ENCODE data around the gene INPPL1. TPM values are rescaled to one million over a fixed set of nuclear protein-coding genes. Genes with fewer than 3 reads are reported as not detected.

INPPL1 gene
- polyA plus RNA-seq, 1 donor (not counting 4 experiments of a cell fraction or from before 2014, with no cell fraction given), result 44.0 TPM

- H3K79me2 ChIP-seq (ENCODE audit: control insufficient read depth, insufficient read depth, low read length), result no peaks in the 10 kb centered on the region
- H3K4me2 ChIP-seq (ENCODE audit: control insufficient read depth, extremely low read depth, insufficient read depth, low read depth, low read length), result no peak overlapping the region
- no peak overlapping the region for H2AFZ ChIP-seq (ENCODE audit: control insufficient read depth, low read length)
- H3K27ac ChIP-seq (ENCODE audit: control insufficient read depth, insufficient read depth, low read length), result no peak overlapping the region
- H3K27me3 ChIP-seq (ENCODE audit: control insufficient read depth, extremely low read depth, insufficient read depth, low read length), result peaks cover 16% of the 10 kb centered on the region
- peaks cover 6% of the 10 kb centered on the region for H3K4me1 ChIP-seq (ENCODE audit: control insufficient read depth, extremely low read depth, insufficient read depth, low read length)
- peaks cover 33 to 37% of the 10 kb centered on the region in 2 experiments for H3K36me3 ChIP-seq (ENCODE audit: control insufficient read depth in 2 of 2, extremely low read depth in 1 of 2, insufficient read depth in 2 of 2, low read length in 2 of 2)
- H4K20me1 ChIP-seq (ENCODE audit: control insufficient read depth, extremely low read depth, insufficient read depth, low read length), result peaks cover 4% of the 10 kb centered on the region
- H3K9me3 ChIP-seq (ENCODE audit: control insufficient read depth, low read depth, low read length), result no peaks in the 10 kb centered on the region
- no peak overlapping the region for H3K4me3 ChIP-seq (ENCODE audit: control insufficient read depth in 2 of 3, extremely low read depth in 1 of 3, insufficient read depth in 2 of 3, low read depth in 1 of 3, low read length in 3 of 3)
- H3K9ac ChIP-seq (ENCODE audit: control insufficient read depth, extremely low read depth, insufficient read depth, low read length), result no peak overlapping the region
- DNase-seq (ENCODE audit: low read depth, low spot score) (no peak), FAIRE-seq (no peak)
- no peaks in the 10 kb centered on the region for H3K9me1 ChIP-seq (ENCODE audit: control insufficient read depth, extremely low read depth, insufficient read depth, low read length)
- dilution Hi-C loops (cut with MboI; ENCODE audit: extremely low pct_ligation_motif_present, low sequenced_read_pairs), result no loop called here
- TF ChIP-seq EZH2 (IDR thresholded peaks at IDR 0.05; ENCODE audit: low read length) (no peak), CTCF (optimal IDR thresholded peaks at IDR 0.05 in 1 of 3, IDR thresholded peaks at IDR 0.05 in 1 of 3, conservative IDR thresholded peaks at IDR 0.05 in 1 of 3; ENCODE audit: extremely low read depth in 1 of 3, insufficient read depth in 2 of 3, low read length in 3 of 3) (no peak)
These were observed 12.8 kb downstream of the INPPL1 start for GRCh38 chr11:72237112-72237931.

- Histone ChIP-seq H3K27ac (ENCODE audit: control insufficient read depth, insufficient read depth, low read length) (no peak overlapping the region), H3K4me1 (ENCODE audit: control insufficient read depth, extremely low read depth, insufficient read depth, low read length) (peaks cover 6% of the 10 kb centered on the region), H3K4me2 (ENCODE audit: control insufficient read depth, extremely low read depth, insufficient read depth, low read depth, low read length) (no peak overlapping the region), H3K79me2 (ENCODE audit: control insufficient read depth, insufficient read depth, low read length) (no peaks in the 10 kb centered on the region), H3K4me3 (ENCODE audit: control insufficient read depth in 2 of 3, extremely low read depth in 1 of 3, insufficient read depth in 2 of 3, low read depth in 1 of 3, low read length in 3 of 3) (no peak overlapping the region), H3K9me3 (ENCODE audit: control insufficient read depth, low read depth, low read length) (no peaks in the 10 kb centered on the region), H2AFZ (ENCODE audit: control insufficient read depth, low read length) (no peak overlapping the region), H3K9ac (ENCODE audit: control insufficient read depth, extremely low read depth, insufficient read depth, low read length) (no peak overlapping the region), H3K9me1 (ENCODE audit: control insufficient read depth, extremely low read depth, insufficient read depth, low read length) (no peaks in the 10 kb centered on the region), H3K27me3 (ENCODE audit: control insufficient read depth, extremely low read depth, insufficient read depth, low read length) (peaks cover 23% of the 10 kb centered on the region), H4K20me1 (ENCODE audit: control insufficient read depth, extremely low read depth, insufficient read depth, low read length) (peaks cover 4% of the 10 kb centered on the region), H3K36me3 (ENCODE audit: control insufficient read depth in 2 of 2, extremely low read depth in 1 of 2, insufficient read depth in 2 of 2, low read length in 2 of 2) (peaks cover 32 to 34% of the 10 kb centered on the region in 2 experiments)
- dilution Hi-C loops (cut with MboI; ENCODE audit: extremely low pct_ligation_motif_present, low sequenced_read_pairs), result no loop called here
- TF ChIP-seq CTCF (optimal IDR thresholded peaks at IDR 0.05 in 1 of 3, IDR thresholded peaks at IDR 0.05 in 1 of 3, conservative IDR thresholded peaks at IDR 0.05 in 1 of 3; ENCODE audit: extremely low read depth in 1 of 3, insufficient read depth in 2 of 3, low read length in 3 of 3), result peak; percentile 78 to 93 (median 86)
- no peak for TF ChIP-seq EZH2 (IDR thresholded peaks at IDR 0.05; ENCODE audit: low read length)
- DNase-seq (ENCODE audit: low read depth, low spot score) (no peak), FAIRE-seq (no peak)
These were observed 13.5 kb downstream of the INPPL1 start for GRCh38 chr11:72238040-72238450.
